HepG2 (cell line): Measurements from ENCODE around the gene KMT2B. TPM values are rescaled to one million over a fixed set of nuclear protein-coding genes. Genes with fewer than 3 reads are reported as not detected.
A peak's percentile ranks its signal among the peaks of the same experiment; 100 is the strongest.

ENCODE experiments used
- FOXA1 ChIP-seq, 2 experiments: fragments of 450-650 bp in 1 of 2; sonication (generic) in 1 of 2; formaldehyde crosslinking in 1 of 2; IDR thresholded peaks; 2 replicates each; pipeline versions ENCODE4 v1.4.0 to v1.6.1; 2016 to 2020; ENCODE audit warnings: missing genetic modification reagents in 1 of 2
- NONO ChIP-seq, 2 experiments: fragments of 450-650 bp in 1 of 2; sonication (generic) in 1 of 2; formaldehyde crosslinking in 1 of 2; IDR thresholded peaks in 1 of 2; conservative IDR thresholded peaks in 1 of 2; 2 replicates each; pipeline versions ENCODE4 v1.6.1 to v1.8.0; 2017 to 2022; ENCODE audit warnings: mild to moderate bottlenecking in 1 of 2, missing genetic modification reagents in 1 of 2, moderate library complexity in 1 of 2
- PHF21A ChIP-seq: sonication (generic); formaldehyde crosslinking; IDR thresholded peaks from 2 replicates; pipeline ENCODE4 v1.5.0; 2020; ENCODE audit warnings: mild to moderate bottlenecking, missing genetic modification reagents
- RXRA ChIP-seq: sonication (generic); formaldehyde crosslinking; IDR thresholded peaks from 2 replicates; pipeline ENCODE4 v1.5.1; 2020; ENCODE audit warnings: missing genetic modification reagents
- SIX4 ChIP-seq: sonication (generic); formaldehyde crosslinking; IDR thresholded peaks from 2 replicates; pipeline ENCODE4 v1.4.0; 2020; ENCODE audit warnings: missing genetic modification reagents
- SMAD9 ChIP-seq: sonication (generic); formaldehyde crosslinking; IDR thresholded peaks from 2 replicates; pipeline ENCODE4 v1.5.1; 2020; ENCODE audit warnings: mild to moderate bottlenecking, missing genetic modification reagents
- SRSF9 ChIP-seq: fragments of 200-400 bp; formaldehyde crosslinking; IDR thresholded peaks from 2 replicates; pipeline ENCODE4 v1.6.1; 2018; ENCODE audit warnings: borderline replicate concordance, mild to moderate bottlenecking, low read depth, low read length; ENCODE audit not compliant: insufficient read depth, poor library complexity, severe bottlenecking
- TOPORS ChIP-seq: sonication (generic); formaldehyde crosslinking; IDR thresholded peaks from 2 replicates; pipeline ENCODE4 v1.8.0; 2023; ENCODE audit warnings: mild to moderate bottlenecking, missing genetic modification reagents
- YEATS4 ChIP-seq: sonication (generic); formaldehyde crosslinking; IDR thresholded peaks from 2 replicates; pipeline ENCODE4 v1.4.0; 2020; ENCODE audit warnings: missing genetic modification reagents, borderline replicate concordance
- ZBTB3 ChIP-seq: sonication (generic); formaldehyde crosslinking; IDR thresholded peaks from 2 replicates; pipeline ENCODE4 v1.4.0; 2020; ENCODE audit warnings: low read depth, mild to moderate bottlenecking, moderate library complexity, missing genetic modification reagents, borderline replicate concordance
- ZBTB42 ChIP-seq: sonication (generic); formaldehyde crosslinking; IDR thresholded peaks from 2 replicates; pipeline ENCODE4 v1.5.0; 2020; ENCODE audit warnings: mild to moderate bottlenecking, missing genetic modification reagents
- ZKSCAN8 ChIP-seq: IDR thresholded peaks from 2 replicates; pipeline ENCODE4 v1.6.1; 2016; ENCODE audit warnings: borderline replicate concordance, missing genetic modification reagents, missing compliant biosample characterization
- ZNF30 ChIP-seq: sonication (generic); formaldehyde crosslinking; IDR thresholded peaks from 2 replicates; pipeline ENCODE4 v1.5.0; 2020; ENCODE audit warnings: mild to moderate bottlenecking, missing genetic modification reagents
- ZNF446 ChIP-seq: sonication (generic); formaldehyde crosslinking; IDR thresholded peaks from 2 replicates; pipeline ENCODE4 v1.5.0; 2020; ENCODE audit warnings: mild to moderate bottlenecking, missing genetic modification reagents
- polyA plus RNA-seq, 8 experiments: library from polyadenylated mRNA; depleted of rRNA in 3 of 8; stranded (reverse) in 7 of 8; unstranded in 1 of 8; fragments of >200 nt; fragmentation: Illumina TruSeq in 4 of 8; extraction: Trizol in 4 of 8; gene quantifications; 2 replicates each; pipeline versions ENCODE4 v1.2.1 to v1.2.3, GENCODE V29; 2011 to 2016; ENCODE audit warnings: low read depth in 4 of 8, missing spikeins in 1 of 8, mixed read lengths in 1 of 8; ENCODE audit not compliant: insufficient read depth in 1 of 8
- total RNA-seq, 5 experiments: library from RNA; depleted of rRNA; stranded (reverse); fragments of >200 nt; fragmentation: Illumina TruSeq; extraction: Trizol; gene quantifications; 2 replicates each; pipeline ENCODE4 v1.2.3, GENCODE V29; 2016; ENCODE audit warnings: low read depth in 1 of 5
- TF ChIP-seq, protein P1 (sequence below): IDR thresholded peaks from 2 replicates; pipeline ENCODE4 v1.6.1; 2012; ENCODE audit warnings: low read length, improper control_type of control experiment
- TF ChIP-seq, protein P2 (sequence below): sonication (generic); formaldehyde crosslinking; IDR thresholded peaks from 2 replicates; pipeline ENCODE4 v1.4.0; 2020; ENCODE audit warnings: missing genetic modification reagents, low read depth, mild to moderate bottlenecking, borderline replicate concordance
- TF ChIP-seq, protein P3 (sequence below): fragments of 450-650 bp; IDR thresholded peaks from 2 replicates; pipeline ENCODE4 v1.6.1; 2016
- TF ChIP-seq, protein P4 (sequence below): sonication (generic); formaldehyde crosslinking; IDR thresholded peaks from 2 replicates; pipeline ENCODE4 v1.8.1; 2023; ENCODE audit warnings: mild to moderate bottlenecking, inconsistent platforms, moderate library complexity, missing genetic modification reagents, borderline replicate concordance
- TF ChIP-seq, protein P5 (sequence below): sonication (generic); formaldehyde crosslinking; IDR thresholded peaks from 2 replicates; pipeline ENCODE4 v1.8.0; 2022; ENCODE audit warnings: low read depth, missing genetic modification reagents

Gene KMT2B
- total and polyA plus RNA-seq, 2 of the 13 experiments (the other 11 are each of a cell fraction or from before 2014, with no cell fraction given): 6.2 to 16.9 TPM

DNA sequence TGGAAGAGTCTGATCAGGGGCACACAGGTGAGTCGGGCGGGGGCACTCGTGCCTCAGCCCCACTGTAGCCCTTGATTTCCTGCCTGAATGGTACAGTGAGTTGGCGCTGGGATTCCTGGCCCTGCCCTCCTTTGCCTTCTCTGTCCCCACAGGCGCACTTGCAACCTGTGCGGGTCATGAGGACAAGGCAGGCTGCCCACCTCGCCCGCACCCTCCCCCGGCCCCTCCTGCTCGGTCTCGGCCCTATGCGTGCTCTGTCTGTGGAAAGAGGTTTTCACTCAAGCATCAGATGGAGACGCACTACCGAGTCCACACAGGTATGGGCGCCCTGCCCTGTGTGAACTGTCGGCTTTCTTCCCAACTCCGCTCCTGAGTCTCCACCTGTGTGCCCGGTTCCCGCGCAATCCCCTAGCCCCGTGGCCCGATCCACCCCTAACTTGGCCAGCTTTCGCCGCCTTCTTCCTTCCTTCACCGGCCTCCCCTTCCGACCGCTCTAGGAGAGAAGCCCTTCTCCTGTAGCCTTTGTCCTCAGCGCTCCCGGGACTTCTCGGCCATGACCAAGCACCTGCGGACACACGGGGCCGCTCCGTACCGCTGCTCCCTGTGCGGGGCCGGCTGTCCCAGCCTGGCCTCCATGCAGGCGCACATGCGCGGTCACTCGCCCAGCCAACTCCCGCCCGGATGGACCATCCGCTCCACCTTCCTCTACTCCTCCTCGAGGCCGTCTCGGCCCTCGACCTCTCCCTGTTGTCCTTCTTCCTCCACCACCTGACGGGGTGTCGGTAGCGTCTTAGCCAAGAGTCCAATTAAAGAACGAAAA lies 1.6 kb upstream of the KMT2B start (continued):
- TF ChIP-seq, protein P1, sequence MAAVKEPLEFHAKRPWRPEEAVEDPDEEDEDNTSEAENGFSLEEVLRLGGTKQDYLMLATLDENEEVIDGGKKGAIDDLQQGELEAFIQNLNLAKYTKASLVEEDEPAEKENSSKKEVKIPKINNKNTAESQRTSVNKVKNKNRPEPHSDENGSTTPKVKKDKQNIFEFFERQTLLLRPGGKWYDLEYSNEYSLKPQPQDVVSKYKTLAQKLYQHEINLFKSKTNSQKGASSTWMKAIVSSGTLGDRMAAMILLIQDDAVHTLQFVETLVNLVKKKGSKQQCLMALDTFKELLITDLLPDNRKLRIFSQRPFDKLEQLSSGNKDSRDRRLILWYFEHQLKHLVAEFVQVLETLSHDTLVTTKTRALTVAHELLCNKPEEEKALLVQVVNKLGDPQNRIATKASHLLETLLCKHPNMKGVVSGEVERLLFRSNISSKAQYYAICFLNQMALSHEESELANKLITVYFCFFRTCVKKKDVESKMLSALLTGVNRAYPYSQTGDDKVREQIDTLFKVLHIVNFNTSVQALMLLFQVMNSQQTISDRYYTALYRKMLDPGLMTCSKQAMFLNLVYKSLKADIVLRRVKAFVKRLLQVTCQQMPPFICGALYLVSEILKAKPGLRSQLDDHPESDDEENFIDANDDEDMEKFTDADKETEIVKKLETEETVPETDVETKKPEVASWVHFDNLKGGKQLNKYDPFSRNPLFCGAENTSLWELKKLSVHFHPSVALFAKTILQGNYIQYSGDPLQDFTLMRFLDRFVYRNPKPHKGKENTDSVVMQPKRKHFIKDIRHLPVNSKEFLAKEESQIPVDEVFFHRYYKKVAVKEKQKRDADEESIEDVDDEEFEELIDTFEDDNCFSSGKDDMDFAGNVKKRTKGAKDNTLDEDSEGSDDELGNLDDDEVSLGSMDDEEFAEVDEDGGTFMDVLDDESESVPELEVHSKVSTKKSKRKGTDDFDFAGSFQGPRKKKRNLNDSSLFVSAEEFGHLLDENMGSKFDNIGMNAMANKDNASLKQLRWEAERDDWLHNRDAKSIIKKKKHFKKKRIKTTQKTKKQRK: no peak
- TF ChIP-seq, protein P2, sequence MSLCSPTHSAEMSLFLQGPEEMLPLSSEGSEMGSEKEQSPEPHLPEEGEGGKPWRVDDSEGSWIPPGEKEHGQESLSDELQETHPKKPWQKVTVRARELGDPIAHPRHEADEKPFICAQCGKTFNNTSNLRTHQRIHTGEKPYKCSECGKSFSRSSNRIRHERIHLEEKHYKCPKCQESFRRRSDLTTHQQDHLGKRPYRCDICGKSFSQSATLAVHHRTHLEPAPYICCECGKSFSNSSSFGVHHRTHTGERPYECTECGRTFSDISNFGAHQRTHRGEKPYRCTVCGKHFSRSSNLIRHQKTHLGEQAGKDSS (CRISPR knock-in tag): no peak
- TF ChIP-seq, protein P3, sequence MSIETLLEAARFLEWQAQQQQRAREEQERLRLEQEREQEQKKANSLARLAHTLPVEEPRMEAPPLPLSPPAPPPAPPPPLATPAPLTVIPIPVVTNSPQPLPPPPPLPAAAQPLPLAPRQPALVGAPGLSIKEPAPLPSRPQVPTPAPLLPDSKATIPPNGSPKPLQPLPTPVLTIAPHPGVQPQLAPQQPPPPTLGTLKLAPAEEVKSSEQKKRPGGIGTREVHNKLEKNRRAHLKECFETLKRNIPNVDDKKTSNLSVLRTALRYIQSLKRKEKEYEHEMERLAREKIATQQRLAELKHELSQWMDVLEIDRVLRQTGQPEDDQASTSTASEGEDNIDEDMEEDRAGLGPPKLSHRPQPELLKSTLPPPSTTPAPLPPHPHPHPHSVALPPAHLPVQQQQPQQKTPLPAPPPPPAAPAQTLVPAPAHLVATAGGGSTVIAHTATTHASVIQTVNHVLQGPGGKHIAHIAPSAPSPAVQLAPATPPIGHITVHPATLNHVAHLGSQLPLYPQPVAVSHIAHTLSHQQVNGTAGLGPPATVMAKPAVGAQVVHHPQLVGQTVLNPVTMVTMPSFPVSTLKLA: no peak
- TF ChIP-seq SMAD9 (CRISPR knock-in tag): peak; percentile 40; the same call in 1 of the 2 replicates
- TF ChIP-seq ZBTB42 (CRISPR knock-in tag): no peak; the same call in 1 of the 2 replicates
- TF ChIP-seq, protein P4, sequence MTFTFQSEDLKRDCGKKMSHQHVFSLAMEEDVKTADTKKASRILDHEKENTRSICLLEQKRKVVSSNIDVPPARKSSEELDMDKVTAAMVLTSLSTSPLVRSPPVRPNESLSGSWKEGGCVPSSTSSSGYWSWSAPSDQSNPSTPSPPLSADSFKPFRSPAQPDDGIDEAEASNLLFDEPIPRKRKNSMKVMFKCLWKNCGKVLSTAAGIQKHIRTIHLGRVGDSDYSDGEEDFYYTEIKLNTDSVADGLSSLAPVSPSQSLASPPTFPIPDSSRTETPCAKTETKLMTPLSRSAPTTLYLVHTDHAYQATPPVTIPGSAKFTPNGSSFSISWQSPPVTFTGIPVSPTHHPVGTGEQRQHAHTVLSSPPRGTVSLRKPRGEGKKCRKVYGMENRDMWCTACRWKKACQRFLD (CRISPR knock-in tag): no peak
- TF ChIP-seq, protein P5, sequence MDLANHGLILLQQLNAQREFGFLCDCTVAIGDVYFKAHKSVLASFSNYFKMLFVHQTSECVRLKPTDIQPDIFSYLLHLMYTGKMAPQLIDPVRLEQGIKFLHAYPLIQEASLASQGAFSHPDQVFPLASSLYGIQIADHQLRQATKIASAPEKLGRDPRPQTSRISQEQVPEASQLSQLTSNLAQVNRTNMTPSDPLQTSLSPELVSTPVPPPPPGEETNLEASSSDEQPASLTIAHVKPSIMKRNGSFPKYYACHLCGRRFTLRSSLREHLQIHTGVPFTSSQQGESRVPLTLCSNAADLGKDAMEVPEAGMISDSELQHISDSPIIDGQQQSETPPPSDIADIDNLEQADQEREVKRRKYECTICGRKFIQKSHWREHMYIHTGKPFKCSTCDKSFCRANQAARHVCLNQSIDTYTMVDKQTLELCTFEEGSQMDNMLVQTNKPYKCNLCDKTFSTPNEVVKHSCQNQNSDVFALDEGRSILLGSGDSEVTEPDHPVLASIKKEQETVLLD (CRISPR knock-in tag): no peak; the same call in 1 of the 2 replicates
- TF ChIP-seq ZNF446 (CRISPR knock-in tag): no peak
- TF ChIP-seq PHF21A (CRISPR knock-in tag): no peak
- no peak for TF ChIP-seq NONO (IDR thresholded peaks at IDR 0.05)
- peak; percentile 80 for TF ChIP-seq NONO (CRISPR knock-in tag; conservative IDR thresholded peaks at IDR 0.05)
- TF ChIP-seq YEATS4 (CRISPR knock-in tag): no peak
- TF ChIP-seq ZBTB3 (CRISPR knock-in tag): peak; percentile 8; the same call in 1 of the 2 replicates
- TF ChIP-seq ZNF30 (CRISPR knock-in tag): no peak
- no peak for TF ChIP-seq SRSF9
- no peak for TF ChIP-seq RXRA (CRISPR knock-in tag)
- TF ChIP-seq SIX4: no peak
- TF ChIP-seq FOXA1 (IDR thresholded peaks at IDR 0.05): no peak
- no peak for TF ChIP-seq FOXA1 (CRISPR knock-in tag; IDR thresholded peaks at IDR 0.05)
- 0 out of 2 replicates have a peak, but pooled peaks have one; percentile 49 for TF ChIP-seq TOPORS (CRISPR knock-in tag)
- no peak for TF ChIP-seq ZKSCAN8 (CRISPR knock-in tag)
